Transverse colon (tissue), 4 donors: ENCODE results near the gene MS4A6E. TPM values are rescaled to one million over a fixed set of nuclear protein-coding genes. Genes with fewer than 3 reads are reported as not detected.

ENCODE experiments used
- DNase-seq: peaks from one replicate; pipeline ENCODE4 v3.0.0-alpha.2; 2019
- H3K27ac ChIP-seq, 4 donors: fragments of 200-600 bp; sonication (generic); 2 replicates each; pipeline ENCODE4 v1.5.1; 2016 to 2018; ENCODE audit warnings: inconsistent platforms in 4 of 4
- H3K27me3 ChIP-seq: fragments of 200-600 bp; sonication (generic); 2 replicates; pipeline ENCODE4 v1.5.1; 2017; ENCODE audit warnings: inconsistent platforms
- H3K36me3 ChIP-seq, 4 donors: fragments of 200-600 bp; sonication (generic); 2 replicates each; pipeline ENCODE4 v1.5.1; 2017 to 2019; ENCODE audit warnings: inconsistent platforms in 4 of 4
- H3K4me1 ChIP-seq, 4 donors: fragments of 200-600 bp; sonication (generic); 2 replicates each; pipeline ENCODE4 v1.5.1; 2017 to 2020; ENCODE audit warnings: inconsistent platforms in 4 of 4
- H3K4me3 ChIP-seq, 4 donors: fragments of 200-600 bp; sonication (generic); 1 replicate in 1 of 4; 2 replicates in 3 of 4; pipeline versions ENCODE4 v1.5.1 to v1.6.1; 2017 to 2019; ENCODE audit warnings: inconsistent platforms in 4 of 4
- H3K9me3 ChIP-seq, 2 donors: fragments of 200-600 bp; sonication (generic); 2 replicates each; pipeline ENCODE4 v1.5.1; 2017 to 2019; ENCODE audit warnings: inconsistent platforms in 2 of 2
- CTCF ChIP-seq, 5 experiments: fragments of 200-600 bp in 3 of 5; fragments of 450-650 bp in 2 of 5; sonication (generic) in 3 of 5; IDR thresholded peaks; 1 replicate in 2 of 5; 2 replicates in 3 of 5; pipeline ENCODE4 v1.5.1; 2016 to 2017; ENCODE audit warnings: antibody characterized with exemption in 5 of 5, inconsistent platforms in 3 of 5, mild to moderate bottlenecking in 2 of 5, moderate library complexity in 1 of 5
- EP300 ChIP-seq: sonication (generic); formaldehyde crosslinking; IDR thresholded peaks from one replicate; pipeline ENCODE4 v1.6.1; 2017; ENCODE audit warnings: antibody characterized with exemption, low read depth
- POLR2A ChIP-seq: fragments of 450-650 bp; IDR thresholded peaks from one replicate; pipeline ENCODE4 v1.6.1; 2016; ENCODE audit warnings: antibody characterized with exemption, mild to moderate bottlenecking, moderate library complexity
- POLR2AphosphoS5 ChIP-seq, 3 donors: sonication (generic); formaldehyde crosslinking; IDR thresholded peaks; one replicate each; pipeline ENCODE4 v1.6.1; 2016; ENCODE audit warnings: antibody characterized with exemption in 3 of 3
- WGBS, 2 donors: methylation state at CpG; one replicate each; pipeline ENCODE4 v1.1.5; 2018; ENCODE audit warnings: low coverage in 1 of 2; 5-methylcytosine and 5-hydroxymethylcytosine counted together
- in situ Hi-C, 4 donors: fragments of 200-750 bp; cut with MboI; loops; one replicate each; pipeline versions ENCODE4 v1.15.0 to v1.15.1; 2017; ENCODE audit warnings: low sequenced_read_pairs in 3 of 4, low pct_ligation_motif_present in 1 of 4, low pct_unique_long_range_greater_than_20kb in 1 of 4
- intact Hi-C: fragments of 100-400 bp; cut with DNase I; formaldehyde crosslinking; loops from one replicate; pipeline ENCODE4 v1.15.1; 2023; ENCODE audit warnings: low total_unique reads
- total RNA-seq, 4 donors: library from RNA; depleted of rRNA; stranded (reverse); fragments of >200 nt; gene quantifications; one replicate each; pipeline ENCODE4 v1.1.0, GENCODE V29; 2016

Gene MS4A6E
- total RNA-seq, 4 donors from 2014 or later, result not detected

GRCh38 chr11:60315871-60316270 is 11.2 kb upstream of the MS4A6E start:
- no peak for DNase-seq
- H3K27ac ChIP-seq, result no peak overlapping the region
- no peaks in the 10 kb centered on the region for H3K36me3 ChIP-seq
- H3K9me3 ChIP-seq, result peaks cover 0 to 9% of the 10 kb centered on the region in 2 donors
- H3K27me3 ChIP-seq, result no peaks in the 10 kb centered on the region
- H3K4me3 ChIP-seq, result no peak overlapping the region
- intact Hi-C loops (no loop called here), in situ Hi-C loops (no loop called here)
- no peak for TF ChIP-seq POLR2AphosphoS5 (IDR thresholded peaks at IDR 0.05)
- no peak for TF ChIP-seq POLR2A
- no peak for TF ChIP-seq EP300
- no peak for TF ChIP-seq CTCF (IDR thresholded peaks at IDR 0.05)
- H3K4me1 ChIP-seq, result no peaks in the 10 kb centered on the region

- H3K4me1 ChIP-seq, result no peaks in the 10 kb centered on the region
- WGBS, 2 donors, result 29 to 50% methylated on average over 2 of the region's 2 CpGs
- no peaks in the 10 kb centered on the region for H3K27me3 ChIP-seq
- no peak overlapping the region for H3K27ac ChIP-seq
- H3K36me3 ChIP-seq, result no peaks in the 10 kb centered on the region
- H3K4me3 ChIP-seq, result no peak overlapping the region
- no peak for TF ChIP-seq POLR2A
- intact Hi-C loops, result no loop called here
- in situ Hi-C loops, result no loop called here
- no peak for DNase-seq
- peaks cover 0 to 9% of the 10 kb centered on the region in 2 donors for H3K9me3 ChIP-seq
Observed at GRCh38 chr11:60316317-60316716, 10.7 kb upstream of the MS4A6E start.

- Histone ChIP-seq H3K9me3 (peaks cover 0 to 9% of the 10 kb centered on the region in 2 donors), H3K36me3 (no peaks in the 10 kb centered on the region), H3K4me1 (no peaks in the 10 kb centered on the region), H3K4me3 (no peak overlapping the region), H3K27me3 (no peaks in the 10 kb centered on the region), H3K27ac (no peak overlapping the region)
- in situ Hi-C loops, result no loop called here
- intact Hi-C loops, result no loop called here
- 61% methylated on average over 2 of the region's 2 CpGs; no CpG with 5 or more reads in 1 of the 2 donors for WGBS, 2 donors
- TF ChIP-seq EP300 (no peak), CTCF (IDR thresholded peaks at IDR 0.05) (no peak), POLR2A (no peak), POLR2AphosphoS5 (IDR thresholded peaks at IDR 0.05) (no peak)
- DNase-seq, result no peak
Observed at GRCh38 chr11:60318726-60319125, 8.3 kb upstream of the MS4A6E start.

GRCh38 chr11:60321051-60321450 is 6.0 kb upstream of the MS4A6E start:
- TF ChIP-seq POLR2A (no peak), CTCF (IDR thresholded peaks at IDR 0.05) (no peak), POLR2AphosphoS5 (IDR thresholded peaks at IDR 0.05) (no peak)
- Histone ChIP-seq H3K4me3 (no peak overlapping the region), H3K27ac (no peak overlapping the region), H3K9me3 (peaks cover 0 to 9% of the 10 kb centered on the region in 2 donors), H3K27me3 (no peaks in the 10 kb centered on the region), H3K4me1 (no peaks in the 10 kb centered on the region), H3K36me3 (no peaks in the 10 kb centered on the region)
- DNase-seq, result no peak
- intact Hi-C loops (no loop called here), in situ Hi-C loops (no loop called here)

- Histone ChIP-seq H3K4me1 (no peaks in the 10 kb centered on the region), H3K27ac (no peak overlapping the region), H3K27me3 (no peaks in the 10 kb centered on the region), H3K4me3 (no peak overlapping the region), H3K36me3 (no peaks in the 10 kb centered on the region), H3K9me3 (peaks cover 0 to 3% of the 10 kb centered on the region in 2 donors)
- in situ Hi-C loops (no loop called here), intact Hi-C loops (no loop called here)
- TF ChIP-seq CTCF (IDR thresholded peaks at IDR 0.05) (no peak), EP300 (no peak)
- no peak for DNase-seq
Observed at GRCh38 chr11:60328460-60328859, 1.4 kb downstream of the MS4A6E start.
